Astrocyte (in vitro differentiated cells and primary cell): ENCODE measurements around the gene COL4A6.

ENCODE experiments used
- CTCF ChIP-seq: IDR thresholded peaks from 2 replicates; pipeline ENCODE4 v1.5.1; 2011; ENCODE audit warnings: low read depth, mild to moderate bottlenecking, inconsistent platforms, low read length, moderate library complexity; ENCODE audit not compliant: insufficient read depth
- EZH2 ChIP-seq: IDR thresholded peaks from 2 replicates; pipeline ENCODE4 v1.6.1; 2012; ENCODE audit warnings: mild to moderate bottlenecking, low read length, inconsistent platforms; ENCODE audit not compliant: insufficient read depth

- no peak for TF ChIP-seq CTCF
- no peak for TF ChIP-seq EZH2
Observed at GRCh38 chrX:108219949-108220601, 218.1 kb downstream of the COL4A6 start.
